Inflammatory macrophage (primary cell): ENCODE results near the gene RINL.
"Not testable (repeated sequence)": the region's sequence is repeated elsewhere in the genome, so short reads cannot be mapped to it uniquely, and the experiment has no call there.

Experiments used
- DNase-seq, 2 donors: peaks; one replicate each; pipeline ENCODE4 v3.0.0-alpha.2; 2020 to 2022

Gene RINL

DNA sequence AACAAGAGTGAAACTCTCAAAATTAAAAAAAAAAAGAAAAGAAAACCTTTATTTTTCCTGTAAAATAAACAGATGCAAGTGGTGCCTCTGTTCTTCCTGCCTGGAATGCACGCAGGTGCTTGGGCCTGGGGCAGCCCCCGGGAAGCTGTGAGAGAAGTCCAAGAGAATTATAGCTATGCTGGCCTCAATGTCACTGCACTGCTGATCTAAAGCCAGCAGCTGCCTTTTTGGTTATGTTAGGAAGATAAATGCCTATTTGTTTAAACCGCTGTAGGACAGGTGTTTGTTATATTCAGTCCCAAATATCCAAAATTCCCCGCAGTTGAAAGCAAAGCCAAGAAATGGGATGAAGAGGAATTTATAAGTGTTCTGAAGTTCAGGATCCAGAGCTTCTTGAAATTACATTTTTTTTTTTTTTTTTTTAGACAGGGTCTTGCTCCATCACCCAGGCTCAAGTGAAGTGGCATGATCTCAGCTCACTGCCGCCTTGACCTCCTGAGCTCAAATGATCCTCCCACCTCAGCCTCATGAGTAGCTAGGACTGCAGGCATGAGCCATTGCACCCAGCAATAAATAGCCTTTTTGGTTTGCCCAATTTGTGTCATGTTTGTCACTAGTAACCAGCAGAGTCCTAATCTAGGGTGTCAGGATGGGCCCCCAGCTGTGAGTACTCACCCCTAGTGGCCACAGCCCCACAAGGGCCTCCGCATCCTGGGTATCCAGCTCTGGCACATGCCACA is 2.2 kb downstream of the RINL start:
- DNase-seq, result peak; percentile 39 to 69

DNA sequence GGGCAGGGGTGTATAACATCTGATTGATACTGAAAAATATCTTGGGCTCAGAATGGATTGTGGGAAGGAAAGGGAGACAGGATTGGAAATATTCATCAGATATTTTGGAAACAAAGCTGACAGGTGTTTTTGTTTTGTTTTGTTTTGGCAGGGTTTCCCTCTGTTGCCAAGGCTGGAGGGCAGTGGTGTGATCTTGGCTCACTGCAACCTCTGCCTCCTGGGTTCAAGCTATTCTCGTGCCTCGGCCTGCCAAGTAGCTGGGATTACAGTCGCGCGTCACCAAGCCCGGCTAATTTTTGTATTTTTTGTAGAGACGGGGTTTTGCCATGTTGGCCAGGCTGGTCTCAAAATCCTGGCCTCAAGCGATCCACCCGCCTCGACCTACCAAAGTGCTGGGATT is 4.7 kb downstream of the RINL start:
- not testable (repeated sequence) for DNase-seq

DNA sequence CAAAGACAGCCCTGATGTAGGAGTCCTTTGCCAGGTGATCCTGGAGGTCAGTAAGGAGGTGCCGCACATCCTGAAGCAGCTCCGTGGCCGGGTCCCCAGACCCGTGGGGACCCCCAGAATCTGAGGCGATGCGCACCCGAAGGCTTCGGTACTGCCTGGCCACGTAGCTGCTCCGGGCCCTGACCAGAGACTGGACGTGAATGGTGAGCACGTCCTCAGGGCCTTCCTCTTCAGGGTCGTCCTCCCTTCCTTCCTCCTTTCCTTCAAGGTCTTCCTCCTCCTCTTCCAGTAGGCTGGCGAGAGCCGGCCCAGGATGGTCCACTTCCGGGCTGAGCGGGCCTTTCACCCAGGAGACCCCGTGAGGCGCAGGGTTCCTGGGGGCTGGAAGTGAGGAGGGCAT is 7.5 kb downstream of the RINL start:
- DNase-seq, result no peak

DNA sequence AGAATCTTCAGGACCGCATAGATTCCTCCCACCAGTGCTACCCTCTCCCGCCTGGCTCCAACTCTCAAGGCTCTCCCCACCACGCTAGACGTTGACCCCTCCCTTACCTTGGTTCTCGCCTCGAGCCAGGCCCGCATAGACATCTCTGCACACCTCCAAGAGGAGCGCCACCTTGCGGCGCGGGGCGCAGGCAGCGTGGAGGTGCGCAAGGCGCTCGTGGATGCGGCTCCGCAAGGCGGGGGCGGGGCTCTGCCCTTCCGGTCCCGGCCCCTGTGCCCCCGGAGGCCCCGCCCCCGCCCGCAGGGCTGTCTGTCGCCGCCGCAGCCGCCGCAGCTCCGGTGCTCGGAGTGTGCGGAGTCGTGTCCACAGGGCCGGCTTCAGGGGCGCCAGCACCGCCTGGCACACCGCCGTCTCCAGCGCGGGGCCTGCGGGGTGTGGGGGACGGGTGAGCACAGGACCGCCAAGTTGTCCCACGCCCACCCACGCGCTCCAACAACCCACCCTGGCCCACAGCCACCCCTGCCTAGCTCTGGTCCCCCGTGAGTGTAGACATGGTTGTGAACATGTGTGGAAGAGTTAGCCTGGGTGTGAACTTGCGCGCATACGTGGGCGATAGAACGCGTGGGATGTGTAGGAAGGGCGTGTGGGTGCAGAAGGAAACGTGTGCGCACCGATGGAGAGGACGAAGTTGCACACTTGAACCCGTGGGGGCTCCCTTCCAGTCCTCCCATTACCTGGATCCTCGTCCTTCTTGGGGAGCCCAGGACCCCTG is 8.1 kb downstream of the RINL start:
- peak; percentile 67 to 81 for DNase-seq

DNA sequence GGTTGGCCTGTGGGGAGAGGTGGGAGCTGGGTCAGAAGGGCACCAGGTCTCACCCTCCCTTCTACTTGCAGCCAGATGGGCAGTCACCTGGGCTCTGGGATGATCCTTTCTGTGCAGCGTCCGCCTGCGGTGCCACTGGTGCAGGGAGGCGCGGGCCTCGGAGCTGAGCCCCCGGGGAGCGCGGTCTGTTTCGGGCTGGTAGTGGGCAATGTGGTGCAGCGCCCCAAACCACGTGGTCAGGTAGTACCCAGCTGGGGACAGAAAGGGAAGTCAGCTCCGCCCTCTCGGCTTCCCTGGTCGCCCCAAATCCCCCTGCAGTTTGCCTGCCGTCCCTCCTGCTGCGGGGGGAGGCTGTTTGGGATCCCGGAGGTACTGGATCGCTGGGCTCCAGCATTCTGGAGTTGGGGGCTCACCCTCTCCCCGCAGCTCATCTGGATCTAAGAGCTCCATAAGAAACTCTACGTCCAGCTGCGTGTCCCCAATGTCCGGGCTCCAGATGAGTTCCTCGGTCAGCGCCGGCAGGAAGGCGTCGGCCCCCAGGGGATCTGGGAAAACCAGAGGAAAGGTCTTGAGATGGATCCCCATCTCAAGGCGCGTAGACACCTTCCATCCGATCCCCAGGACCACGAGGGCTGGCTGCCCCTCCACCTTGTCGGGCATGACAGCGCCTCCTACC is 8.8 kb downstream of the RINL start:
- DNase-seq, result no peak

DNA sequence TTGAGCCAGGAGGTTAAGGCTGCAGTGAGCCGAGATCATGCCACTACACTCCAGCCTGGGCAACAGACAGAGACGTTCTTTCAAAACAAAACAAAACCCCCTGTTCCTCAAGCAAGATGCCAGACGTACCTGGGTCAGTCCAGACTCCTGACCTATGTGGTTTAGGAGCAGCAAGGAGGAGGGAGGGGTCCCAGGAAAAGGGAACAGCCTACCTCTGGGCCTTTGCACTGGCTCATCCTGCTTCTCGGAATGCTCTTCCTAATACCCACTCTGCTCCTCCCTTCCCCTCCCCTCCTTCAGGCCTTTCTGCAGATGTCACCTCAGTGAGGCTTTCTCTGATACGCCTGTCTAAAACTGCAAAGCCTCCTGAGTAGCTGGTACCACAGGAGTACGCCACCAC is 9.5 kb downstream of the RINL start:
- DNase-seq, result no peak

DNA sequence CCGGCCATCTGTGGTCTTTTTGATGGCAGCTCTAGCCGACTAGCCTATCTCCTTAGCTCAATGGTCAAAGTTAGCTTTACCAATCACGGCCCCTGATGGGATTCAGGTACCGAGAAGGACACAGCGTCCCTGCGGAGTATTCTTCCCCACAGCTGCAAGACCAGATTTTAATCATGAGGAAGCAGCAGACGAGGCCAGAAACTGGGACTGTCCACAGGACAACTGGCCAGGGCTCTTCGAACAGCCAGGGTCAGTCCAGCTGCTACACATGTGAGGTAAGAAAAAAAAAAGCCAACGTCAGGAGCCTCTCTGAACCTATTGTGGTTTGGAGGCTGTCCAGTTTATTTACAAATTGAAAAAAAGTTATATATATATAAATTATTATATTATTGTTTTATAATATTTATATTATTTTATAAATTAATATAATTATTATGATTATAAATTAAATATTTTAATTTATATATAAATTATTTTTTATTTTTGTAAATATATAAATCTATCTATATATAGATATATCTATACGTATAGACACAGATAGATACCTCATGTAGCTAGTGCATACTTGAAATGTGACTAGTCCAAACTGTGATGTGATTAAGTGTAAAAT is 10.8 kb downstream of the RINL start:
- no peak for DNase-seq

DNA sequence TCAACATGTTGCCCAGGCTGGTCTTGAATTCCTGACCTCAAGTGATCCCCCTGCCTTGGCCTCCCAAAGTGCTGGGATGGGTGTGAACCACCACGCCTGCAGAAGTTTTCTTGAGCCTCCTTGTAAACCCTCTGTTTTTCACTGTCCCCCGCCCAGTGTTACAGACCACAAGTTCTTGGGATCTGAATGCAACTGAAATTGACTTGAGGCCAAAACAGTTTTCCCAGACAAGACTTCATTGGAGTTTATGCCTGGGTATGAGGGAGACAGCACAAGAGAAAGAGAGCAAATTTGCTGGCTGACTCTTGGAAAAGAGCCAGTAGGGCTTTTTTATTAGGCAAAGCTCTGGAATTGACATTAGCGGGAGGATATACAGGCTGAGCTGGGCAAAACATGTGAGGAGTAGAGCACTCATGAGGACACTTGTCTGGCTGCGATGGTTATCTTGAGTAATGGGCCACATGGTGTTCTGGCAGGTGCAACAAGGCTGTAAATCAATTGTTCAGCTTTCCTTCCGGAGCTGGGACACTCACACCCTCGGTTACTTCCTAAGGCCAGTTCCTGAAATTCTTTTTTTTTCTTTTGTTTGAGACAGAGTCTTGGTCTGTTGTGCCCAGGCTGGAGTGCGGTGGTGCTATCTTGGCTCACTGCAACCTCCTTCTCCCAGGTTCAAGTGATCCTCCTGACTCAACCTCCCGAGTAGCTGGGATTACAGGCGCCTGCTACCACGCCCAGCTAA is 15.6 kb downstream of the RINL start:
- no peak for DNase-seq

DNA sequence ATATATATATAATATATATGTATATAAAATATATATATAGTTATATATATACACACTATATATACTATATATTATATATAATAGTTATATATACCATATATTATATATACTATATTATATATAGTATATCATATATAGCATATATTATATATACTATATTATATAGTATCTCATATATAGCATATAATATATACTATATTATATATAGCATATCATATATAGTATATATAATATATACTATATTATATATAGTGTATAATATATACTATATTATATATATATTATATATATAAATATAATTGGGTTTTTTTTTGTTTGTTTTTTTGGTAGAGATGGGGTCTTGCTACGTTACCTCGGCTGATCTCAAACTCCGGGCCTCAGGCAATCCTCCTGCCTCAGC is 16.7 kb downstream of the RINL start:
- DNase-seq, result no peak

DNA sequence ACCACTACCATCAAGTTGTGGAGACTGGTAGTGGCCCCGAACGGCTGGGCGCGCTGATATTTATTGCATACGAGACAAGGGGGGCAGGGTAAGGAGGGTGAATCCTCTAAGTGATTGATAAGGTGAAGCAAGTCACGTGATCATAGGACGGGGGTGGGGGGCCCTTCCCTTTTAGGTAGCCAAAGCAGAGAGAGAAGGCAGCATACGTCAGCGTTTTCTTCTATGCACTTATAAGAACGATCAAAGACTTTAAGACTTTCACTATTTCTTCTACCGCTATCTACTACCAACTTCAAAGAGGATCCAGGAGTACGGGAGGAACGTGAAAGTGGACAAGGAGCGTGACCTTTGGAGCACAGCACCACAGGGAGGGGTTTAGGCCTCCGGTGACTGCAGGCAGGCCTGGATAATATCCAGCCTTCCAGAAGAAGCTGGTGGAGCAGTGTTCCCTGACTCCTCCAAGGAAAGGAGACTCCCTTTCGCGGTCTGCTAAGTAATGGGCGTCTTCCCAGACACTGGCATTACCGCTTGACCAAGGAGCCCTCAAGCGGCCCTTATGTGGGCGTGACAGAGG is 18.4 kb downstream of the RINL start:
- not testable (repeated sequence) for DNase-seq

DNA sequence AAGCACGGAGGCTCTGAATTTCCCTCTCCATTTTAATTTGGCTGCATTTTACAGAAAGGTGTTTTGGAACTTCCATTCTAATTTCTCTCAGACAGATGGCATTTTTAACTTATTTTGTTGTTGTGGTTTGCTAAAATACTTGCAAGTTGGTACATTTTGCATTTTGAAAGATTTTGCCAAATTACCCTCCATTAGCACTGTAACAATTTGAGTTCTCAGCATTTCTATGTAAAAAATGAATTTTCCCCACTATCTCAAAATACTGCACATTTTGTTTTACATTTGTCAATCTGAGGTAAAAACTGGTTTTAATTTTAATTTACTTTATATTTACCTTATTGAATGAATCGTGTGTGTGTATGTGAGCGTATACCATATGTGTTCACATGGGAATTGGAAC is 21.3 kb downstream of the RINL start:
- DNase-seq, result no peak

DNA sequence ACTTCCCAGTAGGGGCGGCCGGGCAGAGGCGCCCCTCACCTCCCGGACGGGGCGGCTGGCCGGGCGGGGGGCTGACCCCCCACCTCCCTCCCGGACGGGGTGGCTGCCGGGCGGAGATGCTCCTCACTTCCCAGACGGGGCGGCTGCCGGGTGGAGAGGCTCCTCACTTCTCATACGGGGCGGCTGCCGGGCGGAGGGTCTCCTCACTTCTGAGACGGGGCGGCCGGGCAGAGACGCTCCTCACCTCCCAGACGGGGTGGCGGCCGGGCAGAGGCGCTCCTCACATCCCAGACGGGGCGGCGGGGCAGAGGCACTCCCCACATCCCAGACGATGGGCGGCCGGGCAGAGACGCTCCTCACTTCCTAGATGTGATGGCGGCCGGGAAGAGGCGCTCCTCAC is 22.3 kb downstream of the RINL start:
- DNase-seq, result not testable (repeated sequence)

DNA sequence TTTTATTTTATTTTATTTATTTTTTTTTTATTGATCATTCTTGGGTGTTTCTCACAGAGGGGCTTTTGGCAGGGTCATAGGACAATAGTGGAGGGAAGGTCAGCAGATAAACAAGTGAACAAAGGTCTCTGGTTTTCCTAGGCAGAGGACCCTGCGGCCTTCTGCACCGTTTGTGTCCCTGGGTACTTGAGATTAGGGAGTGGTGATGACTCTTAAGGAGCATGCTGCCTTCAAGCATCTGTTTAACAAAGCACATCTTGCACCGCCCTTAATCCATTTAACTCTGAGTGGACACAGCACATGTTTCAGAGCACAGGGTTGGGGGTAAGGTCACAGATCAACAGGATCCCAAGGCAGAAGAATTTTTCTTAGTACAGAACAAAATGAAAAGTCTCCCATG is 23.1 kb downstream of the RINL start:
- not testable (repeated sequence) for DNase-seq

DNA sequence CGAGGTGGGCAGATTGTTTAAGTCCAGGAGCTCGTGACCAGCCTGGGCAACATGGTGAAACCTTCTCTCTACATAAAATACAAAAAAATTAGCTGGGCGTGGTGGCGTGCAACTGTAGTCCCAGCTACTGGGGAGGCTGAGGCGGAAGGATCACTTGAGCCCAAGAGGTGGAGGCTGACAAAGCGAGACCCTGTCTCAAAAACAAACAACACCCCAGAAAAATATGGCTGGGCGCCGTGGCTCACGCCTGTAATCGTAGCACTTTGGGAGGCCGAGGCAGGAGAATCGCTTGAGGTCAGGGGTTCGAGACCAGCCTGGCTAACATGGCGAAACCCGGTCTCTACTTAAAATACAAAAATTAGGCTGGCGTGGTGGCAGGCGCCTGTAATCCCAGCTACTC is 24.9 kb downstream of the RINL start:
- DNase-seq, result no peak

DNA sequence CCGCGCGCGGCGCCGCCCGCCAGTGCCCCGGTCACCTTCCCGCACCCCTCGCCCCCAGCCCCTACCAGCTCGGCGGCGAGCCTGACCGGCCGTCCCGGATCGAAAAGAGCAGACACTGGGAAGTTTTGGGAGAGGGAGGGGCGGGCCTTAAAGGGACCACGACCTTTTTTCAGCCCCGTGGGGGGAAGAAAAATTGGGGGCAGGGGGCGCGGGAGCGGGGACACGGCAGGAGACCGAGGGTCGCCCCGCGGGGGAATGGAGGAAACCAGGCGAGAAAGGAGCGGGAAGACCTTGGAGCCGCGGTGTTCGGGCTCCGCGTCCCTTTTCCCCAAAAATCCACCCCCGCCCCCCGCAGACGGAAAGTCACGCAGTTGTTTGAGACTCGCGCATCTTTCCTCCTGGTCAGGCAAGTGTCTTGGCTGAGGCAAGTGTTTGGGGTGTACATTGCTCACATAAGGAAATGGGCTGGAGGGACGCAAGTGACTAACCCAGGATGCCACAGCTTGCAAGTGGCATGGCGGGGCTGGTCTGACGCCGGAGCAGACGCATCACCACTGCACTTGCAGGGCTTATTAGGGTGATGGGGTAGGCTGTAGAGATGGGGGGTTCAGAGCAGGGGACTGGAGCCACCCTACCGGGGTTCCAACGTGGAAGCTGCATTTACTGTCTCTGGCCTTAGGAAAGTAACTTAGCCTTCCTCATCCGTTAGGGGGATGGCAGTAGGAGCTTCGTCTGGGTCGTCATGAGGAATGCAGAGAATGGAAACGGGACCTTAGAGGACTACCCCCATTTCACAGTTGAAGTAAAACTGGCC is 25.6 kb downstream of the RINL start:
- DNase-seq, result peak; percentile 59 to 80

DNA sequence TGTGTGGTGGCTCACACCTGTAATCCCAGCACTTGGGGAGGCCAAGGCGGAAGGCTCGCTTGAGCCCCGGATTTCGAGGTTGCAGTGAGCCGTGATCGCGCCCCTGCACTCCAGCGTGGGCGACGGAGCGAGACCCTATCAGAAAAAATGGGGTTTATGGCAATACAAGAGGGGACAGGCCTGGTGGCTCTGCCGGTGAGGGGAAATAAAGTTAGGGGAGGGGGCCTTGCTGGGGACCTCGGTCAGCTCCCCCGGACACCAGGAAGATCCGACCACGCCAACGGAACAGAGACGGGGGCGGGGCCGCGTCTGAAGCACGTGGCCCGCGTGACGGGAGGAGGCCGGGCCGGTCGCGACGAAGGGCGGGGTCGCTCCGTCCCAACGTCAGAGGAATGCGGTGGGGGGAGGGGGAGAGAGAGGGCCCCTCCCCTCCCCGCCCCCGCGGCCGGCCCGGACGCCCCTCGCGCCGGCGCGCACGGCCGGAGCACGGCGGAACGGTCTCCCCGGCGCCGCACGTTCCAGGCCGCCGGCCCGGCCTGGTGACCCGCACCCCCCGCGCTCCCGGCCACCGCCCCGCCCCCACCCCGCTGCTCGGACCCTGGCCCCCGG is 26.3 kb downstream of the RINL start:
- DNase-seq, result peak; percentile 95 to 97

DNA sequence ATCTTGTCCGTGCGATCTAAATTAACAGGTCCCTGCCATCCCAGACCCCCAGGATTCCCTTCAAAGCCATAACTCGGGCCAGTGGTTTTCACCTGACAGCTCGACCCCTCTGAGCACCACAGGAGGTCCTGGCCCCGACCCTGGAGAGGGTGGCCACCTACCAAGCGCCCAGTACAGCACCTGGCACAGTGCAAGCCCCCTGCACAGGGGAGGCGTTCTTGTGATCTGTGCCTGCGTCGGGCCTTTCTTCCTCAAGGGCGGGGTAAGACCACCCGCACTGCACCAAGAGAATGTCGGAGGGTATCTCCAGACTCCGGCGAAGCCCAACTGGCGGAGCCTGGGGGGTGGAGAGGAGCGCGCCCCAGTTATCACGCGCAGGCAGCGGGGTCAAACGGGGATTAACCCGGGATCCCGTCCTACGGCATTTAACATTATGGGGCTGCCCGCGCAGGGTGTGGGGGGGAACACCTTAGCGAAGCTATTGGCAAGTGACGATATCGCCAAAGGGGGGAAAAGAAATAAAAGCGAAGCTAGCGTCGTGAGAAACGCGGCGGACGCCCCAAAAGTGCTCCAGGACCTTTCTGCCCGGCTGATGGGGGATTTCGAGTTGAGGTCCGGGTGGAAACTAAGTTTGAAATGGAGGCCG is 27.0 kb downstream of the RINL start:
- DNase-seq, result peak; percentile 10 to 35

DNA sequence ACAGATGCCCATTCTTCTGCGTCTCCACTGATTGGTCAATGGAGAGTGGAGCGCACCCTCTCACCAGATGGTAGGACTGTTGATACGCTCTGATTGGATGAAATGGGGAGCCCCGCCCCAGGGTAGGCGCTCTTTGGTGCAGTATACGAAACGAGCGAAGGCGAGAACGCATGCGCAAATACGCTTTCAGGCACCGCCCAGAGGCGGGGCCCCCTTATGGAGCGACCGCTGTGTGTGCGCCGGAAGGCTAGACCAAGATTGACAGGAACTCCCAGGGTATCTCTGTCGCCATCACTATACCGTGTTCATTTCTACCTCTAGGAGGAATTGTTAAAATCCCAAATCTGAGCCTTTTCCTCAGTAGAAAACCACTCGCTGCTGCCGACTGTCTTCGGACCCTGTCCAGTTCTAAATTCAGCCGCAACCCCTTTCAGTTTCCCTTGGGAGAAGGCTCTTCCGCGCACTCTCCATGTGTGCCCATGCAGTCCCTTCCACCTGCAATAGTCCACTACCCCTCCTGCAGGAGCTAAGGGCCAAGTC is 27.6 kb downstream of the RINL start:
- no peak for DNase-seq

DNA sequence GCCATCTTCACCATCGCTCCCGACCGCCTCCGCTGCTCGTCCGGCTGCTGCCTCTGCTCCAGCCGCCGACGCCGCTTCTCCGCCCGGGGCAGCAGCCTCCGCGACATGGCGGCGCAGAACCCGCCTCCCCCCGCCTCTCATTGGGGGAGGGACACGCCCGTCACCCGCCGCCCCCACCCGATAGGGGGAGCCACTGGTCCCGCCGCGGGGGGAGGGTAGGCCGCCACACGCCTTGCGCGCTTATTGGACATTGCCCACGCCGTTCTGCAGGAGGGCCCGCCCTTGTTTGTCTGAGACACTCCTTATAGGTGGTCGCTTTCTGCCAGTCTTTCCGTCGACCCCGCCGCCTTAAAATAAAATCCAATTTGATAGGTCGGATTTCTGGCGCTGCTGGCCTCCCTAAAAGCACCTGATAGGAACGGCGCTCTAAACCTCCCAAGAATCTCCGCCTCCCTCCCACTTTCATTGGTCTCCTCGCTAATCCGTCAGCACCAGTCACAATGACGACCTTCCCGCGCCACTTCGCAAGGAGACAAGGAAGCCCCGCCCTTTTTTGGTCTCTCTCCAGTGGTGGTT is 28.1 kb downstream of the RINL start, which contains the start of gene HNRNPL:
Gene HNRNPL, minus strand, starts transcription at position 127 of the 576 bp plus-strand sequence. Its CDS starts 20 bp downstream, at position 107.
- peak; percentile 100 for DNase-seq
